Measurements from ENCODE around the gene PLCZ1.

Gene PLCZ1

GRCh38 chr12:18723752-18724151 is 14.1 kb downstream of the PLCZ1 start:
- no peak overlapping the region for H3K4me3 ChIP-seq (ENCODE audit: low read depth, low read length)

GRCh38 chr12:18721452-18721851 is 16.4 kb downstream of the PLCZ1 start:
- DNase-seq (ENCODE audit: low read depth), result no peak
- no peak for TF ChIP-seq CTCF (conservative IDR thresholded peaks at IDR 0.05; ENCODE audit: low read depth, low read length)
- no peak overlapping the region for H3K4me3 ChIP-seq (ENCODE audit: low read depth, low read length)

More at GRCh38 chr12:18723752-18724151, 14.1 kb downstream of the PLCZ1 start:
- TF ChIP-seq CTCF (conservative IDR thresholded peaks at IDR 0.05; ENCODE audit: low read depth, low read length), result no peak
- peak; percentile 88 for DNase-seq (ENCODE audit: low read depth)

- no peak for DNase-seq (ENCODE audit: low read depth)
- H3K4me3 ChIP-seq (ENCODE audit: low read depth, low read length), result no peak overlapping the region
- no peak for TF ChIP-seq CTCF (conservative IDR thresholded peaks at IDR 0.05; ENCODE audit: low read depth, low read length)
These were observed 17.1 kb downstream of the PLCZ1 start for GRCh38 chr12:18720690-18721089.

GRCh38 chr12:18719922-18720510 is 17.8 kb downstream of the PLCZ1 start:
- H3K4me3 ChIP-seq (ENCODE audit: low read depth, low read length), result no peak overlapping the region
- no peak for DNase-seq (ENCODE audit: low read depth)
- no peak for TF ChIP-seq CTCF (conservative IDR thresholded peaks at IDR 0.05; ENCODE audit: low read depth, low read length)

GRCh38 chr12:18718462-18718861 is 19.4 kb downstream of the PLCZ1 start:
- no peak for DNase-seq (ENCODE audit: low read depth)
- TF ChIP-seq CTCF (conservative IDR thresholded peaks at IDR 0.05; ENCODE audit: low read depth, low read length), result no peak
- no peak overlapping the region for H3K4me3 ChIP-seq (ENCODE audit: low read depth, low read length)

GRCh38 chr12:18716236-18716635 is 21.6 kb downstream of the PLCZ1 start:
- no peak for DNase-seq (ENCODE audit: low read depth)
- H3K4me3 ChIP-seq (ENCODE audit: low read depth, low read length), result no peak overlapping the region
- TF ChIP-seq CTCF (conservative IDR thresholded peaks at IDR 0.05; ENCODE audit: low read depth, low read length), result no peak

GRCh38 chr12:18706798-18707197 is 31.0 kb downstream of the PLCZ1 start:
- no peak overlapping the region for H3K4me3 ChIP-seq (ENCODE audit: low read depth, low read length)
- DNase-seq (ENCODE audit: low read depth), result no peak
- peak; percentile 4 for TF ChIP-seq CTCF (conservative IDR thresholded peaks at IDR 0.05; ENCODE audit: low read depth, low read length)
